ENCODE data around the gene NOL3. TPM values are rescaled to one million over a fixed set of nuclear protein-coding genes. Genes with fewer than 3 reads are reported as not detected.
A peak's percentile ranks its signal among the peaks of the same experiment; 100 is the strongest.

NOL3 gene
- total and polyA plus RNA-seq, 2 of the 13 experiments (the other 11 are each of a cell fraction or from before 2014, with no cell fraction given) = 5.7 to 20.5 TPM

- no peak for TF ChIP-seq RNF219 (CRISPR knock-in tag; IDR thresholded peaks at IDR 0.05)
- peak; percentile 71; the same call in 1 of the 2 replicates for TF ChIP-seq ZNF138 (CRISPR knock-in tag; IDR thresholded peaks at IDR 0.05; ENCODE audit: low read depth)
- 0 out of 2 replicates have a peak, but pooled peaks have one; percentile 26 for TF ChIP-seq E2F5 (CRISPR knock-in tag; conservative IDR thresholded peaks at IDR 0.05)
- no peak for TF ChIP-seq MLX (CRISPR knock-in tag; IDR thresholded peaks at IDR 0.05)
- peak; percentile 88; the same call in 1 of the 2 replicates for TF ChIP-seq DMAP1 (CRISPR knock-in tag; IDR thresholded peaks at IDR 0.05)
- TF ChIP-seq ZBTB2 (CRISPR knock-in tag; IDR thresholded peaks at IDR 0.05; ENCODE audit: low read depth) = no peak
- TF ChIP-seq LCORL (IDR thresholded peaks at IDR 0.05) = no peak
- TF ChIP-seq LCORL (CRISPR knock-in tag; IDR thresholded peaks at IDR 0.05) = no peak
- no peak for TF ChIP-seq PRDM4 (CRISPR knock-in tag; IDR thresholded peaks at IDR 0.05; ENCODE audit: borderline replicate concordance)
- TF ChIP-seq TP53 (CRISPR knock-in tag; conservative IDR thresholded peaks at IDR 0.05) = no peak
- TF ChIP-seq ZNF264 (CRISPR knock-in tag; IDR thresholded peaks at IDR 0.05) = no peak
- no peak; the same call in 1 of the 2 replicates for TF ChIP-seq ZSCAN21 (CRISPR knock-in tag; IDR thresholded peaks at IDR 0.05; ENCODE audit: borderline replicate concordance)
- 0 out of 2 replicates have a peak, but pooled peaks have one; percentile 36 for TF ChIP-seq SP5 (CRISPR knock-in tag; IDR thresholded peaks at IDR 0.05; ENCODE audit: borderline replicate concordance, low read depth)
- TF ChIP-seq BCLAF1 (IDR thresholded peaks at IDR 0.05) = no peak
- TF ChIP-seq ATF7-NPFF (CRISPR knock-in tag; IDR thresholded peaks at IDR 0.05; ENCODE audit: low read depth) = peak; percentile 66; the same call in 1 of the 2 replicates
- TF ChIP-seq SRSF9 (IDR thresholded peaks at IDR 0.05; ENCODE audit: borderline replicate concordance, insufficient read depth, low read depth, low read length, poor library complexity, severe bottlenecking) = no peak
- TF ChIP-seq ZBTB42 (CRISPR knock-in tag; IDR thresholded peaks at IDR 0.05) = 0 out of 2 replicates have a peak, but pooled peaks have one; percentile 68
- TF ChIP-seq ELF4 (CRISPR knock-in tag; IDR thresholded peaks at IDR 0.05; ENCODE audit: borderline replicate concordance) = no peak
- TF ChIP-seq PHB2 (IDR thresholded peaks at IDR 0.05; ENCODE audit: partially characterized antibody) = no peak
Measured at GRCh38 chr16:67150833-67151396, 19.4 kb upstream of the NOL3 start, which contains the start of gene B3GNT9 (continued).
